Endothelial cell of umbilical vein (primary cell): ENCODE measurements around the gene WRAP73. TPM values are rescaled to one million over a fixed set of nuclear protein-coding genes. Genes with fewer than 3 reads are reported as not detected.

Source experiments
- BruUV-seq: library from RNA; stranded (reverse); fragments of 400-500 nt; replicated peaks from 2 replicates; lab custom pipeline; 2021; lab: Mats Ljungman, UMichigan
- CTCF ChIA-PET: fragments of 300-600, 350-600 bp; sonication (Branson Sonifier 250); formaldehyde crosslinking; loops from one replicate; lab custom pipeline; 2021; ENCODE audit warnings: antibody characterized with exemption, inconsistent platforms; lab: Charles Lee
- POLR2A ChIA-PET: fragments of 300-600, 350-600 bp; sonication (Branson Sonifier 250); formaldehyde crosslinking; loops from one replicate; lab custom pipeline; 2021; ENCODE audit warnings: antibody characterized with exemption, inconsistent platforms; lab: Charles Lee
- DNase-seq: peaks from one replicate; pipeline ENCODE4 v3.0.0-alpha.2; 2011; ENCODE audit warnings: low read depth, low spot score
- FAIRE-seq: peaks from 2 replicates; lab custom pipeline; 2011; peaks lifted over from hg19 to GRCh38; lab: Jason Lieb, UNC
- H2AFZ ChIP-seq: 2 replicates; pipeline ENCODE4 v1.6.0; 2012; ENCODE audit warnings: low read depth, low read length, control low read depth, inconsistent platforms
- H3K27ac ChIP-seq: 2 replicates; pipeline ENCODE4 v1.5.1; 2011; ENCODE audit warnings: low read depth, mild to moderate bottlenecking, control low read depth, low read length, moderate library complexity; ENCODE audit not compliant: insufficient read depth
- H3K27me3 ChIP-seq, 2 experiments: 2 replicates each; pipeline versions ENCODE4 v1.6.0 to v1.6.1; 2011; ENCODE audit warnings: low read length in 2 of 2, mixed read lengths in 1 of 2; ENCODE audit not compliant: control insufficient read depth in 2 of 2, insufficient read depth in 2 of 2
- H3K36me3 ChIP-seq, 2 experiments: 2 replicates in 1 of 2; 3 replicates in 1 of 2; pipeline ENCODE4 v1.5.1; 2011; ENCODE audit warnings: low read length in 2 of 2, mild to moderate bottlenecking in 1 of 2, moderate library complexity in 1 of 2; ENCODE audit not compliant: control insufficient read depth in 2 of 2, insufficient read depth in 2 of 2; ENCODE audit errors: extremely low read depth in 1 of 2
- H3K4me1 ChIP-seq: 3 replicates; pipeline ENCODE4 v1.5.1; 2011; ENCODE audit warnings: mild to moderate bottlenecking, low read length; ENCODE audit not compliant: control insufficient read depth, insufficient read depth; ENCODE audit errors: extremely low read depth
- H3K4me2 ChIP-seq: 2 replicates; pipeline ENCODE4 v1.6.1; 2011; ENCODE audit warnings: low read length, control low read depth, mixed read lengths; ENCODE audit not compliant: insufficient read depth
- H3K4me3 ChIP-seq, 3 experiments: fragments of 200-600 bp in 1 of 3; sonication (generic), shearing (Covaris generic) in 1 of 3; replicated peaks in 1 of 3; 2 replicates each; pipeline ENCODE4 v1.5.1; 2011 to 2016; ENCODE audit warnings: control low read depth in 3 of 3, low read length in 3 of 3, mild to moderate bottlenecking in 2 of 3, inconsistent platforms in 1 of 3, low read depth in 1 of 3, moderate library complexity in 1 of 3; ENCODE audit not compliant: insufficient read depth in 1 of 3
- H3K79me2 ChIP-seq: 2 replicates; pipeline ENCODE4 v1.6.0; 2012; ENCODE audit warnings: low read length, inconsistent platforms; ENCODE audit not compliant: control insufficient read depth, insufficient read depth
- H3K9ac ChIP-seq: replicated peaks from 2 replicates; pipeline ENCODE3; 2011; ENCODE audit warnings: low read length, control low read depth; ENCODE audit not compliant: insufficient read depth; ENCODE audit errors: extremely low read depth
- H3K9me1 ChIP-seq: replicated peaks from 3 replicates; pipeline ENCODE4 v1.6.0; 2011; ENCODE audit warnings: mild to moderate bottlenecking, low read length; ENCODE audit not compliant: control insufficient read depth, insufficient read depth; ENCODE audit errors: extremely low read depth
- H3K9me3 ChIP-seq: replicated peaks from 2 replicates; pipeline ENCODE4 v1.5.1; 2012; ENCODE audit warnings: low read length, inconsistent platforms; ENCODE audit not compliant: control insufficient read depth, insufficient read depth
- H4K20me1 ChIP-seq: replicated peaks from 2 replicates; pipeline ENCODE3; 2011; ENCODE audit warnings: mild to moderate bottlenecking, low read length; ENCODE audit not compliant: control insufficient read depth, insufficient read depth; ENCODE audit errors: extremely low read depth
- CTCF ChIP-seq, 2 donors: IDR thresholded peaks; 1 replicate in 1 of 2; 2 replicates in 1 of 2; pipeline ENCODE4 v1.5.1; 2011; ENCODE audit warnings: low read length in 2 of 2, mild to moderate bottlenecking in 2 of 2, moderate library complexity in 2 of 2, control low read depth in 1 of 2, inconsistent platforms in 1 of 2, low read depth in 1 of 2; ENCODE audit not compliant: insufficient read depth in 1 of 2; ENCODE audit errors: extremely low read depth in 1 of 2
- FOS ChIP-seq: IDR thresholded peaks from 2 replicates; pipeline ENCODE4 v1.6.1; 2011; ENCODE audit warnings: mild to moderate bottlenecking, low read length, moderate library complexity, borderline replicate concordance; ENCODE audit not compliant: insufficient read depth
- dilution Hi-C: fragments of 300-500 bp; cut with MboI; formaldehyde crosslinking; loops from one replicate; pipeline ENCODE4 v1.15.0; 2019; ENCODE audit warnings: low sequenced_read_pairs; ENCODE audit not compliant: extremely low pct_ligation_motif_present
- intact Hi-C: fragments of 100-400 bp; cut with micrococcal nuclease; formaldehyde crosslinking; loops from one replicate; pipeline ENCODE4 v1.10.0; 2022
- polyA plus RNA-seq, 4 experiments: library from polyadenylated mRNA; depleted of rRNA in 3 of 4; stranded (reverse) in 3 of 4; unstranded in 1 of 4; fragments of >200 nt; gene quantifications; 2 replicates each; pipeline versions ENCODE4 v1.2.1 to v1.2.3, GENCODE V29; 2011 to 2012; ENCODE audit warnings: missing spikeins in 1 of 4
- total RNA-seq: library from RNA; stranded (reverse); gene quantifications from 2 replicates; pipeline ENCODE4 v1.2.3, GENCODE V29; 2021
- TF ChIP-seq, protein P1 (sequence below): IDR thresholded peaks from 2 replicates; pipeline ENCODE4 v1.6.1; 2011; ENCODE audit not compliant: insufficient read depth, insufficient read length

WRAP73 gene
- total and polyA plus RNA-seq, 2 donors (not counting 3 experiments of a cell fraction or from before 2014, with no cell fraction given) = 23.0 to 50.7 TPM

GRCh38 chr1:3628445-3628844 is 21.5 kb downstream of the WRAP73 start:
- H3K27ac ChIP-seq = no peak overlapping the region
- peaks cover 13% of the 10 kb centered on the region for H3K4me1 ChIP-seq
- no TSS peak for BruUV-seq
- TF ChIP-seq FOS (no peak), CTCF (IDR thresholded peaks at IDR 0.05; ENCODE audit: extremely low read depth in 1 of 2, insufficient read depth in 1 of 2, low read depth in 1 of 2, low read length in 2 of 2) (no peak)
- TF ChIP-seq, protein P1, sequence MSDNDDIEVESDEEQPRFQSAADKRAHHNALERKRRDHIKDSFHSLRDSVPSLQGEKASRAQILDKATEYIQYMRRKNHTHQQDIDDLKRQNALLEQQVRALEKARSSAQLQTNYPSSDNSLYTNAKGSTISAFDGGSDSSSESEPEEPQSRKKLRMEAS = no peak
- H2AFZ ChIP-seq = no peak overlapping the region
- dilution Hi-C loops = no loop called here
- ChIA-PET POLR2A (no interaction called here), CTCF (interaction anchor here (1.7 to 3.9 kb wide), 3 partner anchors 8 to 175 kb away, joined by 4 to 20 read pairs (median 12); no protein-coding TSS in a partner anchor)
- H3K36me3 ChIP-seq = peaks cover 0 to 33% of the 10 kb centered on the region in 2 experiments
- no peak overlapping the region for H3K4me2 ChIP-seq
- no peaks in the 10 kb centered on the region for H3K79me2 ChIP-seq
- no peak for DNase-seq
- FAIRE-seq = no peak
- intact Hi-C loops = loop anchor here (10.0 kb wide), 1 partner anchor 1224 kb away; no protein-coding TSS in a partner anchor
- H4K20me1 ChIP-seq = no peaks in the 10 kb centered on the region
- no peak overlapping the region for H3K9ac ChIP-seq
- no peak overlapping the region for H3K4me3 ChIP-seq
- no peaks in the 10 kb centered on the region for H3K27me3 ChIP-seq
- H3K9me1 ChIP-seq = no peaks in the 10 kb centered on the region
- H3K9me3 ChIP-seq = no peaks in the 10 kb centered on the region
